COLO668 (cell line): ENCODE data around the gene RELN.

Experiments
- DNase-seq: peaks from one replicate; lab custom pipeline; 2025; ENCODE audit not compliant: unreplicated experiment; lab: John Stamatoyannopoulos, UW

The RELN gene

DNA sequence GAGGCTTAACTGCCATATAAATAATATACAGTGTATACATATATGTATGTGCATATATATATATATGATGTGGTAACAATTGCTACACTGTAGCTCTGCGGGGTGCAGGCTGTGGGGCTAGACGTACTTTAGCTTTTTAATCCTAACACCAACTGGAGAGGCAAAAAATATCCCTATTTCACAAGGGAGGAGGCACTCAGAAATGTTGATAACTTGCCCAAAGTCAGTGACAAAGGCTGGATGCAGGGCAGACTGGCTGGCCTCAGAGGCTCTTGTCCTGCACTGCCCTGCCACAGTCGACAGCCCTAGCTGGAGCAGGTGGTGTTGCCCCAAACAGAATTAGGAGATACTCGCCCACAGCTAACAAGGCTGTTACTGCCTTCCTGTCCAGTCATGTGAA, 1.5 kb upstream of the RELN start:
- no peak for DNase-seq

DNA sequence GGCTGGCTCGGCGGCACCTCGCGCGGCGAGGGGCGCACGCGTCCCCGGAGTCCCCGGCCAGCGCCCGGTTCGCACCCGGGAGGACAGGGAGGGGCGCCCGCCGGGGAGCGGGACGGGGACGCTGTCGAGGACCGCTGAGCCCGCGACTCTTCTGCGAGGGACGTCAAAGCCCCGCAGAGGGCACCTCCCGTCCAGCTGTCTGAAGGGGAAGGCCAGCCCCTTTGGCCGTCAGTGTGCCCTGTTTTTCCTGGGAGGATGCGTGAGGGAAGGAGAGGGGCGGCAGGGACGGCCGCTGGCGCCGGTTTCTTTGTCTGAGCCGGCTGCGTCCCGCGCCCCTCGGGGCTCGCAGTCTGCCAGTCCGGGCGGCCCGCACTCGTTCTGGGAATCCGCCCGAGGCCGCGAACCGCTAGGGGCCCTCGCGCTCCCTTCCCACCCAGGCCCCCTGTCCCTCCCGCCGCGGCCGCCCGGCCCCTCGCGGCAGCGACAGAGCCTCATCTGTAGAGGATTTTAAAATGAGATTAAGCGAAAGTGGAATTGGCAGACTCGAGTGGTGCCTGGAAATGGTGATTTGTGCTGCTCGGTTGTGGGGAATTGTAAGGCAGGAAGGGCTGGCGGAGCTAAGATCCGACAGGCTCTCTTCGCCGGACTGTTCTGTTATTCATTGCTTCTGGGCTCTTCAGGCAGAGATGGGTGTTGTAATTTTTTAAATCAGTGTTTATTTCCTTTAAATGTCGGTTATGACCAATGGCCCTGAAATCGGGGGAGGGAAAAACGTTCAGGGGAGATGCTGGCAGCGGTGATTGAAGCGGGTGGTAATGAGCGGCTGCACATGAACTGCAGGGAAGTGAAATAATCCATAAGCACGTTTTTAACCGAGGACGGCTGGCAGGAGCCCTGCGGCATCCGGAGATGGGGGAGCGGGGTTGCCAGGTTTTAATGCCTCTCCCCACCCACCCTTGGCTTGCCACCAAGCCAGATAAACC, 618 bp upstream of the RELN start:
- DNase-seq, result peak; percentile 72

- DNase-seq, result peak; percentile 27
Observed at GRCh38 chr7:103988468-103989199, 824 bp downstream of the RELN start.

- DNase-seq, result no peak
Observed at GRCh38 chr7:103987451-103987850, 2.0 kb downstream of the RELN start.

GRCh38 chr7:103985565-103986126, 3.8 kb downstream of the RELN start:
- no peak for DNase-seq

- no peak for DNase-seq
Observed at GRCh38 chr7:103984050-103984449, 5.4 kb downstream of the RELN start.

DNA sequence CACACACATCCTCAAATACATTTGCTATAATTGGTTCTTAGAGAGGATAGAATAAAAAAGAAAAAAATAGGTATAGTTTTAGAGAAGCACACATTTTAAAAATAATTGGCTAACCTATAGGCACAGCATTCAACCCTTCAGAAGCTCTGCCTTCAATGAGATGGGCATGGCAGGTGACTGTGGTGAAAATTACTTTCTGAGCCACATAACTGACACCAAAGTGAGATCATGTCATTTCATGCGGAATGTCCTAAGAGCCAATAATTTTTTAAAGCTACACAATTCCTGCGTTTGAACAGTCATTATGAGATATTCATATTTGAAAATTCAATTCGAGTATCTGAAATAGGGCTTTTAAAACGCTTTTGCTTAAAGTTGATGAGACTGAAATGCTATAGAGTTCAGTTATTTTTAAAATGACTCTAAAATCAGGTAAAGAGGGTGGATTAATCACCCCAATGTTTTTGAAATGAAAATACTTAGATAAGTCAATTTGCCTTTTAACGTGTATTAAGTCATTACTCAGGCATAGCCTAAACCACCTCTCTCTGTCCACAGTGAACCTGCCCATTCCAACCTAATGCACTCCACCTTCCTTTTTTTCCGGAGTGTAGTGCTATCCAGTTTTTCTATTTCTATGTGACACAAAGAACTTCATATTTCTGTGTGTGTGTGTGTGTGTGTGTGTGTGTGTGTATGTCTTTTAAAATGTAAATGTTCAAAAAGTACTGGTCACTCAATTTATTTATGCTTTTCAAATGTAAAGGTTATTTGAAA, 6.1 kb downstream of the RELN start:
- DNase-seq, result no peak

- no peak for DNase-seq
Observed at GRCh38 chr7:103981003-103981423, 8.4 kb downstream of the RELN start.

- DNase-seq, result no peak
Observed at GRCh38 chr7:103972779-103973434, 16.6 kb downstream of the RELN start.

GRCh38 chr7:103967401-103967800, 22.1 kb downstream of the RELN start:
- DNase-seq, result no peak

DNA sequence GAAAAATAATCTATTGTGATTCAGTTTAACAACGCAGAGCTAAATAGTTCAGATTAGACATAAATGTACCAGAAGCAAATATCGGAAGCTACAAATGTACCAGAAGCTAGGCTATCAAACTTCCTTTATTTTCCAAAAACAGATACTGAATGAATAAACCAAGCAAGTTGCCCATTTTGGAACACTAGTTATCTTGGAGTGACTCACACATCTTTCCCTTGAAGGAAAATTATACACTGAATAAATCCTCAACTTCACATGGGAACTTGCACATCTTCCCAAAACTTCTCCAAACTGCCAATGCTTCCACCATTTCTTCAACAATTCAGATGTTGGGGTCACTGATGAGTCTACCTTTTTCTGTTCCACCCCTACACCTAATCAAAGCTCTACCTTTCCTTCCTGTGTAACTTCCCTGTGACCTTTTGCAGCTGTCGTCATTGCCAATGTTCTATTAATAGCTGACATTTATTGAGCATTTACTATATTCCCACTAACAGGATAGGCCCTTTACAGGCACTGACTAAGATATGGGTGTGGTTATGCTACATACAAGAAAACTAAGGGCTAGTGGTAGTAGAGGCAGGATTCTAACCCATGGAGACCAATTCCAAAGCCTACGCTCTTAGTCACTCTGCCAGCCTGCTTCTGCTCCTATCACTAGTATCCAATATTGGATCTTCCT, 22.7 kb downstream of the RELN start:
- DNase-seq, result no peak

GRCh38 chr7:103964269-103964668, 25.2 kb downstream of the RELN start:
- no peak for DNase-seq

GRCh38 chr7:103962070-103962469, 27.4 kb downstream of the RELN start:
- no peak for DNase-seq

GRCh38 chr7:103958284-103958818, 31.1 kb downstream of the RELN start:
- no peak for DNase-seq

DNA sequence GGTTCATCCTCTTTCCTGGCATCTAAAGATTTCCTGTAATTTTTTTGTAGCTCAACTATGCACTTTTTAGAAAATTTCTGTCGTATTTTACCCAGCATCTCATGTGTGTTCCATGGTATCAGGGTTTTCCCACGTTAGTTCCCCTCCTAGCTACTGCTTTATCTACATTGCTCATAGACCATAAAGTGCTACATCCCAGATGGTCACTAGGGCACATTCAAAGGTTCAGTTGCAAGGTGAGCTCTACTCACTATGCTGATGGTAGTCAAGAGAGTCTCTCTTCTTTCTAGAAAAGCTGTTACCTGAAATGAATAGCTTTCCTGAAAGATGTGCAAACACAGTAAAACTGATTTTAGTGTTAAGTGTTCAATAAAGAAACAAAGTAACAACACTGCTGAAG, 33.5 kb downstream of the RELN start:
- no peak for DNase-seq

DNA sequence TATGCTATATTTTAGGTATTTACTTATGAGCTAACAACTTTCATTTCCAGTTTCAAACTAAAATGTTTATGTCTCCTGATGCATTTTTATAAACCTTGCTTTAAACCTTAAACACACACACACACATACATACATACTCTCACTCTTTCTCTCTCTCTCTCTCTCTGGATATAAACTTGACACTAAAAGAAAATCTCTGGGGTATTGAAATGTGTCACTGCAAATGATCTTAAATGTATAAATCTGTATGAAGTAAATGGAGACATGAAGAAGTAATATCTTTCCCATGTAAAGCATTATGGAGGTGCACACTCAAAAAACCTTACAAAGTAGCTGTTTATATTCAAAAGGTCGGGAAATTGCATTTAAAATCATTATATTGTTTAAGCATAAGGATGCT, 37.0 kb downstream of the RELN start:
- DNase-seq, result no peak

- no peak for DNase-seq
Observed at GRCh38 chr7:103951311-103951710, 38.1 kb downstream of the RELN start.

DNA sequence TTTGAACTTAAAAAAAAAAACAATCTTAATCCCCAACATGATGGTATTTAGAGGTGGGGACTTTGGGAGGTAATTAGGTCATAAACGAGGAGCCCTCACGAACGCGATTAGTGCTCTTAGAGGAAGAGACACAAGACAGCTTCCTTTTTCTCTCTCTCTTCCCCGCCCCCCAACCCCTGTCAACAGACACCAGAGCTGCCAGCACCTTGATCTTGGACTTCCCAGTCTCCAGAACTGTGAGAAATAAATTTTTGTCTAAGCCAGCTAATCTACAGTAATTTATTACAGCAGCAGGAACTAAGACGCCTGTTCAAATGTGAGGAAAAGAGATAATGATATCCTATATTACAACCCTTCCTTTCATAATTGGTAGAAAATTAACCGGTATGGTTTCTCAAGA, 40.1 kb downstream of the RELN start:
- DNase-seq, result no peak

GRCh38 chr7:103947026-103947655, 42.3 kb downstream of the RELN start:
- DNase-seq, result no peak
